A549 (cell line): ENCODE measurements around the gene CLEC1B. TPM values are rescaled to one million over a fixed set of nuclear protein-coding genes. Genes with fewer than 3 reads are reported as not detected.

Experiments
- ATAC-seq, 2 experiments: fragments of 200-7000 bp in 1 of 2; fragments of >200 bp in 1 of 2; cut with Nextera tagmentation in 1 of 2; cut with Tn5 transposase in 1 of 2; 3 replicates each; pipeline versions ENCODE4 v1.8.0 to v1.9.1; 2018 to 2020; ENCODE audit warnings: mild to moderate bottlenecking in 1 of 2, moderate library complexity in 1 of 2
- CTCF ChIA-PET: fragments of 300-600 bp; sonication (Branson Sonifier 250); formaldehyde crosslinking; extraction: SDS; loops from one replicate; lab custom pipeline; 2021; ENCODE audit warnings: antibody characterized with exemption, inconsistent platforms; lab: Yijun Ruan, JAX
- POLR2A ChIA-PET: fragments of 350-600 bp; formaldehyde crosslinking; extraction: SDS; loops from one replicate; lab custom pipeline; 2021; ENCODE audit warnings: antibody characterized with exemption, inconsistent platforms; lab: Yijun Ruan, JAX
- DNase-seq, 2 experiments: peaks; one replicate each; pipeline versions ENCODE4 v3.0.0 to v3.0.0-alpha.2; 2011 to 2016; ENCODE audit warnings: low read depth in 1 of 2, low spot score in 1 of 2
- FAIRE-seq: peaks from 2 replicates; lab custom pipeline; 2011; peaks lifted over from hg19 to GRCh38; lab: Jason Lieb, UNC
- H3K27ac ChIP-seq, 2 experiments: fragments of >200 bp; sonication (Bioruptor Twin); formaldehyde crosslinking; 3 replicates each; pipeline ENCODE4 v1.5.1; 2016 to 2017
- H3K4me1 ChIP-seq: fragments of >200 bp; sonication (Bioruptor Twin); formaldehyde crosslinking; 3 replicates; pipeline ENCODE4 v1.6.1; 2016
- H3K4me2 ChIP-seq: fragments of >200 bp; sonication (Bioruptor Twin); formaldehyde crosslinking; 3 replicates; pipeline ENCODE4 v1.6.1; 2016
- H3K4me3 ChIP-seq: fragments of >200 bp; sonication (Bioruptor Twin); formaldehyde crosslinking; 3 replicates; pipeline ENCODE4 v1.5.1; 2016
- H3K9me3 ChIP-seq: fragments of >200 bp; sonication (Bioruptor Twin); formaldehyde crosslinking; 3 replicates; pipeline ENCODE4 v1.6.1; 2016
- BHLHE40 ChIP-seq: IDR thresholded peaks from 2 replicates; pipeline ENCODE4 v1.6.1; 2012; ENCODE audit warnings: low read depth, low read length, inconsistent platforms
- CBX2 ChIP-seq: fragments of 200-600 bp; sonication (generic); IDR thresholded peaks from 2 replicates; pipeline ENCODE4 v1.6.1; 2016; ENCODE audit warnings: low read depth, mild to moderate bottlenecking, borderline replicate concordance
- CEBPB ChIP-seq, 2 experiments: fragments of >200 bp in 1 of 2; sonication (Bioruptor Twin) in 1 of 2; formaldehyde crosslinking in 1 of 2; IDR thresholded peaks; 2 replicates each; pipeline ENCODE4 v1.6.1; 2012 to 2016
- CHD2 ChIP-seq: fragments of 150-350 bp; IDR thresholded peaks from 2 replicates; pipeline ENCODE4 v1.6.1; 2014; ENCODE audit warnings: low read length; ENCODE audit not compliant: partially characterized antibody
- EP300 ChIP-seq, 2 experiments: fragments of >200 bp; sonication (Bioruptor Twin); formaldehyde crosslinking; IDR thresholded peaks; 2 replicates in 1 of 2; 3 replicates in 1 of 2; pipeline ENCODE4 v1.6.1; 2016 to 2017
- ESRRA ChIP-seq: fragments of 150-350 bp; IDR thresholded peaks from 2 replicates; pipeline ENCODE4 v1.6.1; 2014; ENCODE audit warnings: mild to moderate bottlenecking, low read length, borderline replicate concordance
- FOXS1 ChIP-seq: fragments of 250-450 bp; sonication (Bioruptor Pico); IDR thresholded peaks from 2 replicates; pipeline ENCODE4 v1.5.0; 2020; ENCODE audit warnings: mild to moderate bottlenecking, moderate library complexity
- HDAC2 ChIP-seq: fragments of 200-600 bp; sonication (generic); IDR thresholded peaks from 2 replicates; pipeline ENCODE4 v1.6.1; 2016
- HEYL ChIP-seq: fragments of 250-450 bp; sonication (Bioruptor Pico); IDR thresholded peaks from 2 replicates; pipeline ENCODE4 v1.8.0; 2021; ENCODE audit warnings: mild to moderate bottlenecking, moderate library complexity
- HOXB5 ChIP-seq: fragments of 250-450 bp; sonication (Bioruptor Pico); IDR thresholded peaks from 2 replicates; pipeline ENCODE4 v1.5.0; 2020; ENCODE audit warnings: mild to moderate bottlenecking, moderate library complexity
- MAZ ChIP-seq: fragments of 150-350 bp; IDR thresholded peaks from 2 replicates; pipeline ENCODE4 v1.6.1; 2014; ENCODE audit warnings: antibody characterized with exemption, low read depth, low read length, borderline replicate concordance
- POLR2AphosphoS2 ChIP-seq: conservative IDR thresholded peaks from 2 replicates; pipeline ENCODE4 v1.6.1; 2012; ENCODE audit warnings: low read length, improper control_type of control experiment, inconsistent platforms
- RCOR1 ChIP-seq: fragments of 150-350 bp; IDR thresholded peaks from 2 replicates; pipeline ENCODE4 v1.6.1; 2014; ENCODE audit warnings: antibody characterized with exemption, low read length, low read depth
- ZC3H11A ChIP-seq: fragments of 450-650 bp; IDR thresholded peaks from 2 replicates; pipeline ENCODE4 v1.6.1; 2014; ENCODE audit warnings: antibody characterized with exemption, mild to moderate bottlenecking
- ZSCAN20 ChIP-seq: fragments of 250-450 bp; sonication (Bioruptor Pico); IDR thresholded peaks from 2 replicates; pipeline ENCODE4 v1.8.0; 2022; ENCODE audit warnings: mild to moderate bottlenecking, moderate library complexity
- WGBS: methylation state at CpG from one replicate; pipeline ENCODE4 v1.1.6; 2017; ENCODE audit errors: missing lambda C conversion rate; 5-methylcytosine and 5-hydroxymethylcytosine counted together
- polyA plus RNA-seq, 4 experiments: library from polyadenylated mRNA; depleted of rRNA in 3 of 4; stranded (reverse); fragments of >200 nt; fragmentation: RNase III in 1 of 4; extraction: RNeasy Plus Mini Kit Qiagen cat#74134 plus additional on column Dnase treatment in 1 of 4; gene quantifications; 2 replicates in 3 of 4; 3 replicates in 1 of 4; pipeline ENCODE4 v1.2.3, GENCODE V29; 2011 to 2017
- TF ChIP-seq, protein P1 (sequence below): fragments of >200 bp; sonication (Bioruptor Twin); formaldehyde crosslinking; IDR thresholded peaks from 2 replicates; pipeline ENCODE4 v1.6.1; 2016
- TF ChIP-seq, protein P2 (sequence below): IDR thresholded peaks from 2 replicates; pipeline ENCODE4 v1.6.1; 2012
- TF ChIP-seq, protein P3 (sequence below): fragments of 150-350 bp; IDR thresholded peaks from 2 replicates; pipeline ENCODE4 v1.6.1; 2014; ENCODE audit warnings: low read depth, mild to moderate bottlenecking, low read length
- TF ChIP-seq, protein P4 (sequence below): fragments of >200 bp; sonication (Bioruptor Twin); formaldehyde crosslinking; IDR thresholded peaks from 3 replicates; pipeline ENCODE4 v1.5.1; 2016
- TF ChIP-seq, protein P5 (sequence below): fragments of 250-450 bp; sonication (Bioruptor Pico); IDR thresholded peaks from 2 replicates; pipeline ENCODE4 v1.5.0; 2021; ENCODE audit warnings: mild to moderate bottlenecking, moderate library complexity, borderline replicate concordance

Gene CLEC1B
- polyA plus RNA-seq, 2 of the 4 experiments (the other 2 are of a cell fraction), result not detected

DNA sequence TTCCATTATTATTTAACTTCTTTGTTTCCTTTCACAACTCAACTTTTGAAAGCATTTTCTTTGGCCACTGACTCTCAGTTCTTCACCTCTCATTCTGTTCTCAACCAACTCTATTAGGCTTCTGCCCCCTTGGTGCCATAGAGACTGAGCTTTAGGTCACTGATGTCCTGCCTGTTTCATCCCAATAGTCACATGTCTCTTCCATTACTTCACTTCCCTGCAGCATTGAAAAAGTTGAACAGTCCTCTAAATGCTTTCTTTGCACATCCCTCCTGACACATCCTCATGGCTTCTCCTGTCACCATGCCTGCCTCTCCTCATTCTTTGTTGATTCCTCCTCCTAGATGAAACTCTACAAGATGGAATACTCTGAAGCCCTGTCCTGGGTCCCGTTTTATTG, 25.0 kb downstream of the CLEC1B start (continued):
- TF ChIP-seq BHLHE40 (no peak), EP300 (IDR thresholded peaks at IDR 0.05) (no peak), MAZ (no peak)

DNA sequence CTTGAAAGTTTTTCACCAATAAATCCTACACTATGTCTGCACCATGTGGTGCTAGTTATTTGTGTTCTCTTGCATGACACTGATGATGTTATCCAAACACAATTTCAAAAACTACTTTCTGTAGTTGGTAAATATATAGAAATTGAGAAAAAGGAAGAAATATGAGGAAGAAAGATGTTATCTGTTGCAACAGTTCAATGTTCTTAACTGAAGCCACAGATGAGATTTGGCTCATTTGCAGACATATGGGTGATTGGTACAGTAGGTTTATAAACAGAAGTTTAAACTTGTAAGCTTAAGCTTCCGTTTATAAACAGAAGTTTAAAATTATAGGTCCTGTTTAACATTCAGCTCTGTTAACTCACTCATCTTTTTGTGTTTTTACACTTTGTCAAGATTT, 27.7 kb downstream of the CLEC1B start, which contains the start of gene CLEC12A:
CLEC12A (plus strand) TSS at position 229 of the 400 bp plus-strand sequence. CDS start 188 bp downstream, outside the sequence.
- CTCF ChIA-PET, result no interaction called here
- ATAC-seq (no peak), DNase-seq (no peak)

DNA sequence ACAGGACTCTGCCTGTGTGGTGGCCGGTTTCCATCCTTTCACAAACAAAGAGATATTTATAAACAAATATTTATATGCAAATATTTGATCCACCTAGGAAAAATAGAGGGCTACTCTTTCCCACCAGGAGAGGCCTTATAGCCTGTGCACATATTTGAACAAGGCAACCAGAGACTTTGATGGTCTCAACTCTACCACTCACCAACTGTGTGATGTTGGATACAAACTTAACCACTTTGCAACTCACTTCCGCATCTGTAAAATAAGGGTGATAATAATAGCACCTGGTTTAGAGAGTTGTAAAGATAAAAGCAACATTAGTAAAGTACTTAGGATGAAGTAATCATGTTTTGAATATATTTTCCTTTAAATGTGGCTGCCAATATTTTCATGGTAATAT, 29.2 kb downstream of the CLEC1B start:
- ChIA-PET CTCF (no interaction called here), POLR2A (no interaction called here)
- Histone ChIP-seq H3K4me2 (no peak overlapping the region), H3K4me3 (no peak overlapping the region)
- no peak for FAIRE-seq
- TF ChIP-seq ESRRA (no peak), FOXS1 (CRISPR knock-in tag) (no peak), ZSCAN20 (no peak), CHD2 (no peak), RCOR1 (no peak), HEYL (no peak), ZC3H11A (no peak), HDAC2 (no peak), HOXB5 (CRISPR knock-in tag) (no peak), POLR2AphosphoS2 (no peak), BHLHE40 (no peak), MAZ (no peak)
- TF ChIP-seq, protein P1, sequence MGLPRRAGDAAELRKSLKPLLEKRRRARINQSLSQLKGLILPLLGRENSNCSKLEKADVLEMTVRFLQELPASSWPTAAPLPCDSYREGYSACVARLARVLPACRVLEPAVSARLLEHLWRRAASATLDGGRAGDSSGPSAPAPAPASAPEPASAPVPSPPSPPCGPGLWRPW, result no peak
- TF ChIP-seq, protein P2, sequence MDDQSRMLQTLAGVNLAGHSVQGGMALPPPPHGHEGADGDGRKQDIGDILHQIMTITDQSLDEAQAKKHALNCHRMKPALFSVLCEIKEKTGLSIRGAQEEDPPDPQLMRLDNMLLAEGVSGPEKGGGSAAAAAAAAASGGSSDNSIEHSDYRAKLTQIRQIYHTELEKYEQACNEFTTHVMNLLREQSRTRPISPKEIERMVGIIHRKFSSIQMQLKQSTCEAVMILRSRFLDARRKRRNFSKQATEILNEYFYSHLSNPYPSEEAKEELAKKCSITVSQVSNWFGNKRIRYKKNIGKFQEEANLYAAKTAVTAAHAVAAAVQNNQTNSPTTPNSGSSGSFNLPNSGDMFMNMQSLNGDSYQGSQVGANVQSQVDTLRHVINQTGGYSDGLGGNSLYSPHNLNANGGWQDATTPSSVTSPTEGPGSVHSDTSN, result no peak
- TF ChIP-seq, protein P3, sequence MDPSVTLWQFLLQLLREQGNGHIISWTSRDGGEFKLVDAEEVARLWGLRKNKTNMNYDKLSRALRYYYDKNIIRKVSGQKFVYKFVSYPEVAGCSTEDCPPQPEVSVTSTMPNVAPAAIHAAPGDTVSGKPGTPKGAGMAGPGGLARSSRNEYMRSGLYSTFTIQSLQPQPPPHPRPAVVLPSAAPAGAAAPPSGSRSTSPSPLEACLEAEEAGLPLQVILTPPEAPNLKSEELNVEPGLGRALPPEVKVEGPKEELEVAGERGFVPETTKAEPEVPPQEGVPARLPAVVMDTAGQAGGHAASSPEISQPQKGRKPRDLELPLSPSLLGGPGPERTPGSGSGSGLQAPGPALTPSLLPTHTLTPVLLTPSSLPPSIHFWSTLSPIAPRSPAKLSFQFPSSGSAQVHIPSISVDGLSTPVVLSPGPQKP, result no peak
- TF ChIP-seq, all 56 proteins: peak for 0
- no peak overlapping the region for H3K27ac ChIP-seq
- no peak; a peak in 1 of 6 replicates for ATAC-seq
- WGBS, result 39% methylated on average over 2 of the region's 2 CpGs
- H3K9me3 ChIP-seq, result no peaks in the 10 kb centered on the region
- DNase-seq, result no peak
- no peaks in the 10 kb centered on the region for H3K4me1 ChIP-seq

More for the DNA sequence above, 27.7 kb downstream of the CLEC1B start, which contains the start of gene CLEC12A:
- H3K4me3 ChIP-seq, result no peak within 1 kb of the TSS
- POLR2A ChIA-PET, result no interaction called here
- 6% methylated on average over 1 of the region's 1 CpG for WGBS
- no peak within 1 kb of the TSS for H3K27ac ChIP-seq
- no peaks in the 10 kb centered on the region for H3K4me1 ChIP-seq
- no peak within 1 kb of the TSS for H3K4me2 ChIP-seq
- TF ChIP-seq, protein P4, sequence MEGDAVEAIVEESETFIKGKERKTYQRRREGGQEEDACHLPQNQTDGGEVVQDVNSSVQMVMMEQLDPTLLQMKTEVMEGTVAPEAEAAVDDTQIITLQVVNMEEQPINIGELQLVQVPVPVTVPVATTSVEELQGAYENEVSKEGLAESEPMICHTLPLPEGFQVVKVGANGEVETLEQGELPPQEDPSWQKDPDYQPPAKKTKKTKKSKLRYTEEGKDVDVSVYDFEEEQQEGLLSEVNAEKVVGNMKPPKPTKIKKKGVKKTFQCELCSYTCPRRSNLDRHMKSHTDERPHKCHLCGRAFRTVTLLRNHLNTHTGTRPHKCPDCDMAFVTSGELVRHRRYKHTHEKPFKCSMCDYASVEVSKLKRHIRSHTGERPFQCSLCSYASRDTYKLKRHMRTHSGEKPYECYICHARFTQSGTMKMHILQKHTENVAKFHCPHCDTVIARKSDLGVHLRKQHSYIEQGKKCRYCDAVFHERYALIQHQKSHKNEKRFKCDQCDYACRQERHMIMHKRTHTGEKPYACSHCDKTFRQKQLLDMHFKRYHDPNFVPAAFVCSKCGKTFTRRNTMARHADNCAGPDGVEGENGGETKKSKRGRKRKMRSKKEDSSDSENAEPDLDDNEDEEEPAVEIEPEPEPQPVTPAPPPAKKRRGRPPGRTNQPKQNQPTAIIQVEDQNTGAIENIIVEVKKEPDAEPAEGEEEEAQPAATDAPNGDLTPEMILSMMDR, result no peak
- TF ChIP-seq, protein P3, result no peak
- TF ChIP-seq, protein P5, sequence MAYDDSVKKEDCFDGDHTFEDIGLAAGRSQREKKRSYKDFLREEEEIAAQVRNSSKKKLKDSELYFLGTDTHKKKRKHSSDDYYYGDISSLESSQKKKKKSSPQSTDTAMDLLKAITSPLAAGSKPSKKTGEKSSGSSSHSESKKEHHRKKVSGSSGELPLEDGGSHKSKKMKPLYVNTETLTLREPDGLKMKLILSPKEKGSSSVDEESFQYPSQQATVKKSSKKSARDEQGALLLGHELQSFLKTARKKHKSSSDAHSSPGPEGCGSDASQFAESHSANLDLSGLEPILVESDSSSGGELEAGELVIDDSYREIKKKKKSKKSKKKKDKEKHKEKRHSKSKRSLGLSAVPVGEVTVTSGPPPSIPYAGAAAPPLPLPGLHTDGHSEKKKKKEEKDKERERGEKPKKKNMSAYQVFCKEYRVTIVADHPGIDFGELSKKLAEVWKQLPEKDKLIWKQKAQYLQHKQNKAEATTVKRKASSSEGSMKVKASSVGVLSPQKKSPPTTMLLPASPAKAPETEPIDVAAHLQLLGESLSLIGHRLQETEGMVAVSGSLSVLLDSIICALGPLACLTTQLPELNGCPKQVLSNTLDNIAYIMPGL, result no peak
- no peak for TF ChIP-seq CBX2
- no peak for TF ChIP-seq HOXB5 (CRISPR knock-in tag)
- no peak for TF ChIP-seq CEBPB (IDR thresholded peaks at IDR 0.05)
- no peak for TF ChIP-seq ESRRA
- no peak for TF ChIP-seq ZC3H11A
- TF ChIP-seq HEYL, result no peak
- no peak for FAIRE-seq
- peaks cover 6% of the 10 kb centered on the region; the same call in 1 of the 3 replicates for H3K9me3 ChIP-seq
